Neural crest cell (in vitro differentiated cells): ENCODE results near the gene TSHZ2. TPM values are rescaled to one million over a fixed set of nuclear protein-coding genes. Genes with fewer than 3 reads are reported as not detected.

ENCODE experiments used
- DNase-seq: peaks from one replicate; pipeline ENCODE4 v3.0.0; 2021; ENCODE audit warnings: low read depth, mixed read lengths, low spot score
- H3K27ac Mint-ChIP-seq: one replicate; pipeline ENCODE4 v1.8.0; 2021; ENCODE audit warnings: mild to moderate bottlenecking, mixed read lengths; ENCODE audit not compliant: unreplicated experiment
- H3K27me3 Mint-ChIP-seq: 2 replicates; pipeline ENCODE4 v1.8.0; 2021; ENCODE audit warnings: low read depth, mild to moderate bottlenecking, mixed read lengths
- H3K36me3 Mint-ChIP-seq: 2 replicates; pipeline ENCODE4 v1.8.0; 2021; ENCODE audit warnings: low read depth, mild to moderate bottlenecking, mixed read lengths
- H3K4me1 Mint-ChIP-seq: 2 replicates; pipeline ENCODE4 v1.8.0; 2021; ENCODE audit warnings: mixed read lengths
- H3K4me3 Mint-ChIP-seq: one replicate; pipeline ENCODE4 v1.8.0; 2021; ENCODE audit warnings: mild to moderate bottlenecking, mixed read lengths
- H3K9me3 Mint-ChIP-seq: 2 replicates; pipeline ENCODE4 v1.8.0; 2021; ENCODE audit warnings: mixed read lengths
- CTCF ChIP-seq: fragments of 200-600 bp; sonication (generic); conservative IDR thresholded peaks from 2 replicates; pipeline ENCODE4 v1.5.0; 2021; ENCODE audit warnings: antibody characterized with exemption, mild to moderate bottlenecking
- total RNA-seq: library from RNA; stranded (reverse); gene quantifications from 2 replicates; pipeline ENCODE4 v1.2.1, GENCODE V29; 2021

Gene TSHZ2
- total RNA-seq, 1 donor from 2014 or later, result 6.4 TPM

- Mint-ChIP-seq H3K27ac (no peak overlapping the region), H3K9me3 (no peaks in the 10 kb centered on the region), H3K4me1 (peaks cover 8% of the 10 kb centered on the region), H3K36me3 (no peaks in the 10 kb centered on the region), H3K4me3 (no peak overlapping the region), H3K27me3 (peaks cover 74% of the 10 kb centered on the region)
- no peak for TF ChIP-seq CTCF
- no peak for DNase-seq
Measured at GRCh38 chr20:53304146-53304545, 332.0 kb downstream of the TSHZ2 start.

GRCh38 chr20:53306192-53306805 is 334.1 kb downstream of the TSHZ2 start:
- peaks cover 8% of the 10 kb centered on the region for H3K4me1 Mint-ChIP-seq
- H3K27ac Mint-ChIP-seq, result no peak overlapping the region
- no peak overlapping the region for H3K4me3 Mint-ChIP-seq
- TF ChIP-seq CTCF, result no peak
- H3K36me3 Mint-ChIP-seq, result no peaks in the 10 kb centered on the region
- H3K27me3 Mint-ChIP-seq, result peaks cover 74% of the 10 kb centered on the region
- H3K9me3 Mint-ChIP-seq, result no peaks in the 10 kb centered on the region
- DNase-seq, result no peak

GRCh38 chr20:53307964-53308597 is 335.9 kb downstream of the TSHZ2 start:
- no peak overlapping the region for H3K27ac Mint-ChIP-seq
- no peaks in the 10 kb centered on the region for H3K9me3 Mint-ChIP-seq
- peaks cover 8% of the 10 kb centered on the region for H3K4me1 Mint-ChIP-seq
- no peak overlapping the region for H3K4me3 Mint-ChIP-seq
- H3K27me3 Mint-ChIP-seq, result peaks cover 71% of the 10 kb centered on the region
- TF ChIP-seq CTCF, result no peak
- DNase-seq, result no peak
- H3K36me3 Mint-ChIP-seq, result no peaks in the 10 kb centered on the region

GRCh38 chr20:53309515-53309914 is 337.4 kb downstream of the TSHZ2 start:
- Mint-ChIP-seq H3K4me3 (no peak overlapping the region), H3K4me1 (peaks cover 14% of the 10 kb centered on the region), H3K27ac (no peak overlapping the region), H3K36me3 (no peaks in the 10 kb centered on the region), H3K27me3 (peaks cover 71% of the 10 kb centered on the region), H3K9me3 (no peaks in the 10 kb centered on the region)
- TF ChIP-seq CTCF, result no peak
- DNase-seq, result no peak

- Mint-ChIP-seq H3K4me3 (no peak overlapping the region), H3K36me3 (no peaks in the 10 kb centered on the region), H3K9me3 (no peaks in the 10 kb centered on the region), H3K27ac (no peak overlapping the region), H3K4me1 (peaks cover 33% of the 10 kb centered on the region), H3K27me3 (peaks cover 58% of the 10 kb centered on the region)
- no peak for DNase-seq
- TF ChIP-seq CTCF, result no peak
Measured at GRCh38 chr20:53312957-53313356, 340.8 kb downstream of the TSHZ2 start.
